ENCODE data around the gene TTLL5. TPM values are rescaled to one million over a fixed set of nuclear protein-coding genes. Genes with fewer than 3 reads are reported as not detected.

Gene TTLL5
- polyA plus RNA-seq, 4 donors, result 4.6 to 14.8 (median 8.5) TPM

GRCh38 chr14:75709207-75709812 lies 48.3 kb downstream of the TTLL5 start:
- Histone ChIP-seq H3K4me1 (ENCODE audit: control insufficient read depth in 3 of 3, insufficient read depth in 2 of 3, low read depth in 1 of 3, low read length in 2 of 3) (no peaks in the 10 kb centered on the region), H3K36me3 (ENCODE audit: control insufficient read depth in 3 of 3, insufficient read depth in 2 of 3, low read depth in 1 of 3, low read length in 3 of 3) (peaks cover 0 to 7% (median 4%) of the 10 kb centered on the region in 3 donors), H3K4me3 (ENCODE audit: low read depth in 1 of 3, low read length in 3 of 3) (no peak overlapping the region), H3K9me3 (ENCODE audit: control insufficient read depth in 2 of 2, insufficient read depth in 1 of 2, low read depth in 1 of 2, low read length in 1 of 2) (no peaks in the 10 kb centered on the region), H3K27me3 (ENCODE audit: control insufficient read depth in 3 of 3, insufficient read depth in 3 of 3, low read length in 3 of 3) (no peaks in the 10 kb centered on the region), H3K27ac (ENCODE audit: low read depth in 1 of 3, low read length in 2 of 3) (no peak overlapping the region)
- peak; percentile 10 for FAIRE-seq
- peak; percentile 76 to 85 for DNase-seq
- WGBS, 3 donors, result 59 to 62% (median 59%) methylated on average over 10 of the region's 10 CpGs

- Histone ChIP-seq H3K27ac (ENCODE audit: low read depth in 1 of 3, low read length in 2 of 3) (peak overlapping the region in 1 of 3 donors; percentile 26), H3K4me1 (ENCODE audit: control insufficient read depth in 3 of 3, insufficient read depth in 2 of 3, low read depth in 1 of 3, low read length in 2 of 3) (no peaks in the 10 kb centered on the region), H3K27me3 (ENCODE audit: control insufficient read depth in 3 of 3, insufficient read depth in 3 of 3, low read length in 3 of 3) (no peaks in the 10 kb centered on the region), H3K9me3 (ENCODE audit: control insufficient read depth in 2 of 2, insufficient read depth in 1 of 2, low read depth in 1 of 2, low read length in 1 of 2) (no peaks in the 10 kb centered on the region), H3K4me3 (ENCODE audit: low read depth in 1 of 3, low read length in 3 of 3) (no peak overlapping the region), H3K36me3 (ENCODE audit: control insufficient read depth in 3 of 3, insufficient read depth in 2 of 3, low read depth in 1 of 3, low read length in 3 of 3) (peaks cover 0 to 5% (median 3%) of the 10 kb centered on the region in 3 donors)
- WGBS, 3 donors, result 90 to 94% (median 91%) methylated on average over 4 of the region's 4 CpGs
- DNase-seq (peak in 1 of 2 donors; percentile 18), FAIRE-seq (no peak)
Measured at GRCh38 chr14:75711105-75711795, 50.2 kb downstream of the TTLL5 start.

- Histone ChIP-seq H3K4me1 (ENCODE audit: control insufficient read depth in 3 of 3, insufficient read depth in 2 of 3, low read depth in 1 of 3, low read length in 2 of 3) (no peaks in the 10 kb centered on the region), H3K36me3 (ENCODE audit: control insufficient read depth in 3 of 3, insufficient read depth in 2 of 3, low read depth in 1 of 3, low read length in 3 of 3) (peaks cover 0 to 5% (median 3%) of the 10 kb centered on the region in 3 donors), H3K9me3 (ENCODE audit: control insufficient read depth in 2 of 2, insufficient read depth in 1 of 2, low read depth in 1 of 2, low read length in 1 of 2) (no peaks in the 10 kb centered on the region), H3K27ac (ENCODE audit: low read depth in 1 of 3, low read length in 2 of 3) (peak overlapping the region in 1 of 3 donors; percentile 26), H3K27me3 (ENCODE audit: control insufficient read depth in 3 of 3, insufficient read depth in 3 of 3, low read length in 3 of 3) (no peaks in the 10 kb centered on the region), H3K4me3 (ENCODE audit: low read depth in 1 of 3, low read length in 3 of 3) (no peak overlapping the region)
- FAIRE-seq, result no peak
- DNase-seq, result peak in 1 of 2 donors; percentile 5
- 56 to 84% (median 67%) methylated on average over 4 of the region's 4 CpGs for WGBS, 3 donors
Measured at GRCh38 chr14:75711796-75712211, 50.8 kb downstream of the TTLL5 start.

- H3K27me3 ChIP-seq (ENCODE audit: control insufficient read depth in 3 of 3, insufficient read depth in 3 of 3, low read length in 3 of 3), result no peaks in the 10 kb centered on the region
- DNase-seq, result no peak
- no peak for FAIRE-seq
- WGBS, 3 donors, result 62 to 81% (median 76%) methylated on average over 2 of the region's 2 CpGs
- H3K4me1 ChIP-seq (ENCODE audit: control insufficient read depth in 3 of 3, insufficient read depth in 2 of 3, low read depth in 1 of 3, low read length in 2 of 3), result no peaks in the 10 kb centered on the region
- peaks cover 0 to 10% (median 5%) of the 10 kb centered on the region in 3 donors for H3K36me3 ChIP-seq (ENCODE audit: control insufficient read depth in 3 of 3, insufficient read depth in 2 of 3, low read depth in 1 of 3, low read length in 3 of 3)
- no peak overlapping the region for H3K27ac ChIP-seq (ENCODE audit: low read depth in 1 of 3, low read length in 2 of 3)
- no peak overlapping the region for H3K4me3 ChIP-seq (ENCODE audit: low read depth in 1 of 3, low read length in 3 of 3)
- no peaks in the 10 kb centered on the region for H3K9me3 ChIP-seq (ENCODE audit: control insufficient read depth in 2 of 2, insufficient read depth in 1 of 2, low read depth in 1 of 2, low read length in 1 of 2)
Measured at GRCh38 chr14:75714991-75715390, 53.9 kb downstream of the TTLL5 start.

GRCh38 chr14:75715926-75716780 lies 55.1 kb downstream of the TTLL5 start:
- Histone ChIP-seq H3K36me3 (ENCODE audit: control insufficient read depth in 3 of 3, insufficient read depth in 2 of 3, low read depth in 1 of 3, low read length in 3 of 3) (peaks cover 0 to 10% (median 5%) of the 10 kb centered on the region in 3 donors), H3K4me1 (ENCODE audit: control insufficient read depth in 3 of 3, insufficient read depth in 2 of 3, low read depth in 1 of 3, low read length in 2 of 3) (no peaks in the 10 kb centered on the region), H3K27ac (ENCODE audit: low read depth in 1 of 3, low read length in 2 of 3) (no peak overlapping the region), H3K9me3 (ENCODE audit: control insufficient read depth in 2 of 2, insufficient read depth in 1 of 2, low read depth in 1 of 2, low read length in 1 of 2) (no peaks in the 10 kb centered on the region), H3K4me3 (ENCODE audit: low read depth in 1 of 3, low read length in 3 of 3) (no peak overlapping the region), H3K27me3 (ENCODE audit: control insufficient read depth in 3 of 3, insufficient read depth in 3 of 3, low read length in 3 of 3) (no peaks in the 10 kb centered on the region)
- WGBS, 3 donors, result 66 to 83% (median 81%) methylated on average over 2 of the region's 2 CpGs
- DNase-seq (no peak), FAIRE-seq (no peak)

- H3K27ac ChIP-seq (ENCODE audit: low read depth in 1 of 3, low read length in 2 of 3), result no peak overlapping the region
Measured at GRCh38 chr14:75717729-75718128, 56.7 kb downstream of the TTLL5 start.

GRCh38 chr14:75718199-75718598 lies 57.2 kb downstream of the TTLL5 start:
- Histone ChIP-seq H3K27ac (ENCODE audit: low read depth in 1 of 3, low read length in 2 of 3) (no peak overlapping the region), H3K36me3 (ENCODE audit: control insufficient read depth in 3 of 3, insufficient read depth in 2 of 3, low read depth in 1 of 3, low read length in 3 of 3) (peaks cover 0 to 14% (median 2%) of the 10 kb centered on the region in 3 donors), H3K9me3 (ENCODE audit: control insufficient read depth in 2 of 2, insufficient read depth in 1 of 2, low read depth in 1 of 2, low read length in 1 of 2) (no peaks in the 10 kb centered on the region), H3K27me3 (ENCODE audit: control insufficient read depth in 3 of 3, insufficient read depth in 3 of 3, low read length in 3 of 3) (no peaks in the 10 kb centered on the region), H3K4me1 (ENCODE audit: control insufficient read depth in 3 of 3, insufficient read depth in 2 of 3, low read depth in 1 of 3, low read length in 2 of 3) (no peaks in the 10 kb centered on the region), H3K4me3 (ENCODE audit: low read depth in 1 of 3, low read length in 3 of 3) (no peak overlapping the region)
- FAIRE-seq, result no peak
- 68 to 73% (median 68%) methylated on average over 3 of the region's 3 CpGs for WGBS, 3 donors
- DNase-seq, result no peak

More at GRCh38 chr14:75717729-75718128, 56.7 kb downstream of the TTLL5 start:
- Histone ChIP-seq H3K36me3 (ENCODE audit: control insufficient read depth in 3 of 3, insufficient read depth in 2 of 3, low read depth in 1 of 3, low read length in 3 of 3) (peaks cover 0 to 12% (median 2%) of the 10 kb centered on the region in 3 donors), H3K27me3 (ENCODE audit: control insufficient read depth in 3 of 3, insufficient read depth in 3 of 3, low read length in 3 of 3) (no peaks in the 10 kb centered on the region), H3K9me3 (ENCODE audit: control insufficient read depth in 2 of 2, insufficient read depth in 1 of 2, low read depth in 1 of 2, low read length in 1 of 2) (no peaks in the 10 kb centered on the region), H3K4me1 (ENCODE audit: control insufficient read depth in 3 of 3, insufficient read depth in 2 of 3, low read depth in 1 of 3, low read length in 2 of 3) (no peaks in the 10 kb centered on the region), H3K4me3 (ENCODE audit: low read depth in 1 of 3, low read length in 3 of 3) (no peak overlapping the region)
- WGBS, 3 donors, result 94 to 96% (median 96%) methylated on average over 3 of the region's 3 CpGs
- no peak for DNase-seq
- FAIRE-seq, result no peak

GRCh38 chr14:75720116-75720515 lies 59.1 kb downstream of the TTLL5 start:
- Histone ChIP-seq H3K36me3 (ENCODE audit: control insufficient read depth in 3 of 3, insufficient read depth in 2 of 3, low read depth in 1 of 3, low read length in 3 of 3) (peaks cover 4 to 17% (median 5%) of the 10 kb centered on the region in 3 donors), H3K4me3 (ENCODE audit: low read depth in 1 of 3, low read length in 3 of 3) (no peak overlapping the region), H3K4me1 (ENCODE audit: control insufficient read depth in 3 of 3, insufficient read depth in 2 of 3, low read depth in 1 of 3, low read length in 2 of 3) (no peaks in the 10 kb centered on the region), H3K27me3 (ENCODE audit: control insufficient read depth in 3 of 3, insufficient read depth in 3 of 3, low read length in 3 of 3) (no peaks in the 10 kb centered on the region), H3K27ac (ENCODE audit: low read depth in 1 of 3, low read length in 2 of 3) (no peak overlapping the region), H3K9me3 (ENCODE audit: control insufficient read depth in 2 of 2, insufficient read depth in 1 of 2, low read depth in 1 of 2, low read length in 1 of 2) (no peaks in the 10 kb centered on the region)
- FAIRE-seq (no peak), DNase-seq (no peak)
- WGBS, 3 donors, result 83 to 92% (median 84%) methylated on average over 2 of the region's 2 CpGs
